ENCODE data around the gene CORIN.

CORIN gene

GRCh38 chr4:47642191-47642830 is 195.6 kb downstream of the CORIN start:
- no peaks in the 10 kb centered on the region for H3K79me2 ChIP-seq (ENCODE audit: low read length)
- H3K27ac ChIP-seq (ENCODE audit: low read length) = no peak overlapping the region
- no peak overlapping the region for H3K9ac ChIP-seq (ENCODE audit: low read length)
- TF ChIP-seq CTCF (IDR thresholded peaks at IDR 0.05; ENCODE audit: low read depth, low read length) = no peak
- TF ChIP-seq EZH2phosphoT487 (IDR thresholded peaks at IDR 0.05; ENCODE audit: low read depth) = no peak
- H3K36me3 ChIP-seq (replicated peaks; ENCODE audit: low read depth, low read length) = no peaks in the 10 kb centered on the region
- H3K4me3 ChIP-seq (ENCODE audit: low read length) = no peak overlapping the region
- H3K4me2 ChIP-seq (ENCODE audit: low read length) = no peak overlapping the region
- H3K4me1 ChIP-seq (ENCODE audit: low read length) = no peaks in the 10 kb centered on the region
- no peak overlapping the region for H2AFZ ChIP-seq (ENCODE audit: low read depth, low read length)
- no peaks in the 10 kb centered on the region for H3K9me3 ChIP-seq (ENCODE audit: insufficient read depth, low read length)
- no peaks in the 10 kb centered on the region for H3K27me3 ChIP-seq (ENCODE audit: low read depth, low read length)
- no peaks in the 10 kb centered on the region for H4K20me1 ChIP-seq (ENCODE audit: insufficient read depth, low read length)

- no peaks in the 10 kb centered on the region for H3K4me1 ChIP-seq (ENCODE audit: low read length)
- H2AFZ ChIP-seq (ENCODE audit: low read depth, low read length) = no peak overlapping the region
- H3K4me2 ChIP-seq (ENCODE audit: low read length) = no peak overlapping the region
- H3K4me3 ChIP-seq (ENCODE audit: low read length) = no peak overlapping the region
- H3K9ac ChIP-seq (ENCODE audit: low read length) = no peak overlapping the region
- H4K20me1 ChIP-seq (ENCODE audit: insufficient read depth, low read length) = no peaks in the 10 kb centered on the region
- no peaks in the 10 kb centered on the region for H3K27me3 ChIP-seq (ENCODE audit: low read depth, low read length)
- no peaks in the 10 kb centered on the region for H3K36me3 ChIP-seq (replicated peaks; ENCODE audit: low read depth, low read length)
- H3K9me3 ChIP-seq (ENCODE audit: insufficient read depth, low read length) = no peaks in the 10 kb centered on the region
- H3K27ac ChIP-seq (ENCODE audit: low read length) = no peak overlapping the region
- H3K79me2 ChIP-seq (ENCODE audit: low read length) = no peaks in the 10 kb centered on the region
- TF ChIP-seq CTCF (IDR thresholded peaks at IDR 0.05; ENCODE audit: low read depth, low read length) (no peak), EZH2phosphoT487 (IDR thresholded peaks at IDR 0.05; ENCODE audit: low read depth) (no peak)
These were observed 196.1 kb downstream of the CORIN start for GRCh38 chr4:47641755-47642154.

GRCh38 chr4:47640911-47641310 is 197.0 kb downstream of the CORIN start:
- no peaks in the 10 kb centered on the region for H4K20me1 ChIP-seq (ENCODE audit: insufficient read depth, low read length)
- no peak overlapping the region for H3K4me2 ChIP-seq (ENCODE audit: low read length)
- H3K4me1 ChIP-seq (ENCODE audit: low read length) = no peaks in the 10 kb centered on the region
- no peaks in the 10 kb centered on the region for H3K27me3 ChIP-seq (ENCODE audit: low read depth, low read length)
- H3K27ac ChIP-seq (ENCODE audit: low read length) = no peak overlapping the region
- TF ChIP-seq CTCF (IDR thresholded peaks at IDR 0.05; ENCODE audit: low read depth, low read length) = no peak
- no peak for TF ChIP-seq EZH2phosphoT487 (IDR thresholded peaks at IDR 0.05; ENCODE audit: low read depth)
- no peaks in the 10 kb centered on the region for H3K79me2 ChIP-seq (ENCODE audit: low read length)
- H3K4me3 ChIP-seq (ENCODE audit: low read length) = no peak overlapping the region
- no peak overlapping the region for H3K9ac ChIP-seq (ENCODE audit: low read length)
- H3K9me3 ChIP-seq (ENCODE audit: insufficient read depth, low read length) = no peaks in the 10 kb centered on the region
- no peak overlapping the region for H2AFZ ChIP-seq (ENCODE audit: low read depth, low read length)
- no peaks in the 10 kb centered on the region for H3K36me3 ChIP-seq (replicated peaks; ENCODE audit: low read depth, low read length)

- Histone ChIP-seq H3K27ac (ENCODE audit: low read length) (no peak overlapping the region), H3K4me3 (ENCODE audit: low read length) (no peak overlapping the region), H3K36me3 (replicated peaks; ENCODE audit: low read depth, low read length) (no peaks in the 10 kb centered on the region), H3K4me1 (ENCODE audit: low read length) (no peaks in the 10 kb centered on the region), H3K9ac (ENCODE audit: low read length) (no peak overlapping the region), H3K79me2 (ENCODE audit: low read length) (no peaks in the 10 kb centered on the region), H3K4me2 (ENCODE audit: low read length) (no peak overlapping the region), H2AFZ (ENCODE audit: low read depth, low read length) (no peak overlapping the region), H3K9me3 (ENCODE audit: insufficient read depth, low read length) (no peaks in the 10 kb centered on the region), H4K20me1 (ENCODE audit: insufficient read depth, low read length) (no peaks in the 10 kb centered on the region), H3K27me3 (ENCODE audit: low read depth, low read length) (no peaks in the 10 kb centered on the region)
- TF ChIP-seq EZH2phosphoT487 (IDR thresholded peaks at IDR 0.05; ENCODE audit: low read depth) (no peak), CTCF (IDR thresholded peaks at IDR 0.05; ENCODE audit: low read depth, low read length) (no peak)
These were observed 198.3 kb downstream of the CORIN start for GRCh38 chr4:47639531-47639930.
